Measurements from ENCODE around the gene IL36B.

Gene IL36B

GRCh38 chr2:113050921-113051895, 1.5 kb downstream of the IL36B start:
- no peak for DNase-seq

GRCh38 chr2:113046465-113046864, 6.2 kb downstream of the IL36B start:
- no peak for DNase-seq

- DNase-seq: no peak
Measured at GRCh38 chr2:113041871-113042270, 10.8 kb downstream of the IL36B start.

GRCh38 chr2:113039719-113040118, 12.9 kb downstream of the IL36B start:
- DNase-seq: no peak

- no peak for DNase-seq
Measured at GRCh38 chr2:113039158-113039557, 13.5 kb downstream of the IL36B start.

GRCh38 chr2:113038291-113038690, 14.4 kb downstream of the IL36B start:
- DNase-seq: no peak

- DNase-seq: no peak
Measured at GRCh38 chr2:113036763-113037162, 15.9 kb downstream of the IL36B start.

- no peak for DNase-seq
Measured at GRCh38 chr2:113034016-113034415, 18.7 kb downstream of the IL36B start.

- DNase-seq: no peak
Measured at GRCh38 chr2:113032737-113033136, 19.9 kb downstream of the IL36B start.

- no peak for DNase-seq
Measured at GRCh38 chr2:113028112-113028511, 24.6 kb downstream of the IL36B start.

GRCh38 chr2:113027691-113028090, 25.0 kb downstream of the IL36B start:
- DNase-seq: no peak

GRCh38 chr2:113025737-113026136, 26.9 kb downstream of the IL36B start:
- no peak for DNase-seq

GRCh38 chr2:113024764-113025163, 27.9 kb downstream of the IL36B start:
- DNase-seq: no peak

GRCh38 chr2:113021312-113021711, 31.4 kb downstream of the IL36B start:
- no peak for DNase-seq

GRCh38 chr2:113018509-113018908, 34.2 kb downstream of the IL36B start:
- DNase-seq: no peak

- no peak for DNase-seq
Measured at GRCh38 chr2:113015655-113016054, 37.0 kb downstream of the IL36B start.

GRCh38 chr2:113015042-113015441, 37.6 kb downstream of the IL36B start:
- DNase-seq: no peak

GRCh38 chr2:113014067-113014466, 38.6 kb downstream of the IL36B start:
- no peak for DNase-seq

GRCh38 chr2:113013336-113013661, 39.4 kb downstream of the IL36B start:
- DNase-seq: no peak

GRCh38 chr2:113012436-113013335, 40.0 kb downstream of the IL36B start:
- no peak for DNase-seq

- DNase-seq: no peak
Measured at GRCh38 chr2:113011108-113011507, 41.6 kb downstream of the IL36B start.

- no peak for DNase-seq
Measured at GRCh38 chr2:113010088-113010487, 42.6 kb downstream of the IL36B start.

GRCh38 chr2:113009622-113010021, 43.0 kb downstream of the IL36B start:
- no peak for DNase-seq

GRCh38 chr2:113007250-113007649, 45.4 kb downstream of the IL36B start:
- no peak for DNase-seq
